ENCODE data around the gene SENP5.

DNA sequence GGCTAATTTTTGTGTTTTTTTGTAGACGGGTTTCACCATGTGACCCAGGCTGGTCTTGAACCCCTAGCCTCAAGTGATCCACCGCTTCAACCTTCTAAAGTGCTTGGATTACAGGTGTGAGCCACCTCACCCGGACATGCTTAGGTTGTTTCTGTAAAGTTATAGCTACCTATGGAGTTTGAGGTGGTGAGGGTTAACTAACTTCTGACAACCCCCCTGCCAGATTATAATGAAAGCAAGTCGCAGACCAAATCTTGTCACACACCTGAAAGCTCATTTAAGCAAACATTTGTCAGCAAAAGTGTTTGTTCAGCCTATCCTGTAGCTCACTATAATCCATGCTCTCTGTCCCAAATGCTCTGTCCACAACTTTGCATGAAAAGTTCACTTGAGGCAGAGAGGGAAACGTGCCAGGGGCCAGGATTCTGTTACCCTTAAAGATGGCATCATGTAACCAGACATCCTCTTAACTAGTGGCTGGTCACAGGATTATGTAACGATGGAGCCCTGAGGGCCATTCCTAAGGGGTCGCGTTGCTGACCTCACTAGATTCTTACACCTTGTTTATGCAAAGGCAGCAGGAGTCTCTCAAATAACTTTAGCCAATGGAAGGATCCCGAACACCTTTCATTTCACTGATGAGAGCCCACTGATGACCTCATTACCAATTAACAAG lies 24.1 kb upstream of the SENP5 start:
- TF ChIP-seq CTCF (IDR thresholded peaks at IDR 0.05) (no peak), POLR2A (IDR thresholded peaks at IDR 0.05) (no peak), POLR2AphosphoS5 (IDR thresholded peaks at IDR 0.05) (no peak)

Data from breast epithelium (tissue), 3 donors.